ENCODE data around the gene GSTP1. TPM values are rescaled to one million over a fixed set of nuclear protein-coding genes. Genes with fewer than 3 reads are reported as not detected.

The GSTP1 gene
- total RNA-seq, 2 experiments from 2014 or later: 330 to 337 TPM

DNA sequence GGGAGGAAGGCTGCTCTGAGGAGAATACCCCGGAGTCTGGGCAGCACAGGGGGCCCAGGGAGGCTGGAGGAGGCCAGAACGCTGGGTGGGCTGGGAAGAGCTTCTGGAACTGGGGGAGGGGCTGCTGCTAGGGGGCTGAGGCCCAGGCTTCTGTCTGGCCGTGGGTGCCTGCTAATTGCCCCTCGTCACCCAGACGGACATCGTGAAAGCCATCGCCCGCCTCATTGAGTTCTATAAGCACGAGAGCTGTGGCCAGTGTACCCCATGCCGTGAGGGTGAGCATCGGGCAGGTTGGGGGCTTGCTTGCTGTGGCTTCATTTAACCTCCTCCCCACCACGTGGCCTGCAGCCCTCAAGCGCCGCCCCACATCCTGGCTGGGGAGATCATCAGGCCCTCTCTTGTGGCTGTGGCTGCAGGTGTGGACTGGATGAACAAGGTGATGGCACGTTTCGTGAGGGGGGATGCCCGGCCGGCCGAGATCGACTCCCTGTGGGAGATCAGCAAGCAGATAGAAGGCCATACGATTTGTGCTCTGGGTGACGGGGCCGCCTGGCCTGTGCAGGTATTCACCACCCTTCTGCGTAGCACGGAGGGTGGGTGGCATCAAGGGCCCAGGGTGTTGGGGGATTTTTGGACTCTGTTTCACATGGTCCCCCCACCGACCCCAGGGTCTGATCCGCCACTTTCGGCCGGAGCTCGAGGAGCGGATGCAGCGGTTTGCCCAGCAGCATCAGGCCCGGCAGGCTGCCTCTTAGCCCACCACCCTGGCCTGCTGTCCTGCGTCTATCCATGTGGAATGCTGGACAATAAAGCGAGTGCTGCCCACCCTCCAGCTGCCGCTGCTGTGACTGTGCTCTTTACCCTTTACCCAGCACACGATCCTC, 28.3 kb downstream of the GSTP1 start:
- no peak overlapping the region for H3K4me3 Mint-ChIP-seq
- ChIA-PET POLR2A (interaction anchor here (3.0 kb wide), 1 partner anchor 28 kb away, joined by 13 read pairs; the partner anchor contains the start of gene GSTP1), CTCF (interaction anchor here (1.3 to 6.1 kb wide), 2 partner anchors 17 to 30 kb away, joined by 3 to 90 read pairs; partner anchors contain the start of gene NUDT8)
- DNase-seq: no peak
- peaks cover 65% of the 10 kb centered on the region for H3K4me1 Mint-ChIP-seq (ENCODE audit: low read depth)
- H3K9me3 Mint-ChIP-seq (ENCODE audit: insufficient read depth): no peaks in the 10 kb centered on the region
- no peaks in the 10 kb centered on the region for H3K27me3 Mint-ChIP-seq (ENCODE audit: low read depth)
- ATAC-seq: no peak
- H3K27ac Mint-ChIP-seq: peak overlapping the region; percentile 98
- H3K36me3 Mint-ChIP-seq (ENCODE audit: low read depth): peaks cover 43% of the 10 kb centered on the region

DNA sequence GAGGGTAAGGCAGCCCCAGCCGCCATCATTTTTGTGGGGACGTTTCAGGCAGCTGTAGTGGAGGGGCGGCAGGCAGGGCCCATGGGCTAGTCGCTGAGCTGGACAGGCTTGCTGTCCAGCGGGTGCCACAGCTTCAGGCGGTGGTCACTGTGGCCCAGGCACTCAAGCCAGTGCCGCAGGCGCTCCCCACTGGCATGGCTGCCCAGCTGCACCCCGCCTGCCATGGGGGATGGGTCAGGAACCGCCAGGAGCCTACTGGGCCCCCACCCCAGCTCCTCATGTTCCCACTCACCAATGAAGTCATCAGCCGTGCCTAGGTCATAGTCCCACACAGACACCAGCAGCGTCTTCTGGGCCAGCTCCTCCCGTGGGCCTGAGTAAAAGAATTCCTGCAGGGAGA, 29.1 kb downstream of the GSTP1 start:
- Mint-ChIP-seq H3K27ac (peak overlapping the region; percentile 98), H3K9me3 (ENCODE audit: insufficient read depth) (no peaks in the 10 kb centered on the region), H3K4me1 (ENCODE audit: low read depth) (peaks cover 62% of the 10 kb centered on the region), H3K36me3 (ENCODE audit: low read depth) (peaks cover 43% of the 10 kb centered on the region), H3K4me3 (no peak overlapping the region), H3K27me3 (ENCODE audit: low read depth) (no peaks in the 10 kb centered on the region)
- ChIA-PET CTCF (interaction anchor here (1.3 to 6.1 kb wide), 2 partner anchors 16 to 30 kb away, joined by 3 to 90 read pairs; partner anchors contain the start of gene NUDT8), POLR2A (interaction anchor here (3.0 kb wide), 1 partner anchor 28 kb away, joined by 13 read pairs; the partner anchor contains the start of gene GSTP1)
- ATAC-seq: no peak
- no peak for DNase-seq

- POLR2A ChIA-PET: interaction anchor here (0.6 to 3.0 kb wide), 8 partner anchors 11 to 35 kb away, joined by 3 to 13 read pairs (median 7); partner anchors contain the start of genes GSTP1 and NUDT8
- ATAC-seq (no peak), DNase-seq (no peak)
- peak overlapping the region; percentile 78 for H3K4me3 Mint-ChIP-seq
- CTCF ChIA-PET: interaction anchor here (0.8 to 6.1 kb wide), 15 partner anchors 10 to 268 kb away, joined by 3 to 90 read pairs (median 4); partner anchors contain the start of genes GSTP1, NUDT8 and TBC1D10C
- H3K36me3 Mint-ChIP-seq (ENCODE audit: low read depth): peaks cover 39% of the 10 kb centered on the region
- no peaks in the 10 kb centered on the region for H3K27me3 Mint-ChIP-seq (ENCODE audit: low read depth)
- no peaks in the 10 kb centered on the region for H3K9me3 Mint-ChIP-seq (ENCODE audit: insufficient read depth)
- peak overlapping the region; percentile 98 for H3K27ac Mint-ChIP-seq
- H3K4me1 Mint-ChIP-seq (ENCODE audit: low read depth): peaks cover 55% of the 10 kb centered on the region
Measured at GRCh38 chr11:67613313-67613959, 29.8 kb downstream of the GSTP1 start.

- ChIA-PET POLR2A (interaction anchor here (0.6 to 3.0 kb wide), 15 partner anchors 9 to 218 kb away, joined by 3 to 13 read pairs (median 3); partner anchors contain the start of genes GSTP1, NUDT8, PTPRCAP and TBC1D10C), CTCF (interaction anchor here (0.7 to 6.1 kb wide), 21 partner anchors 10 to 268 kb away, joined by 3 to 90 read pairs (median 4); partner anchors contain the start of genes GSTP1, NUDT8, POLD4 and TBC1D10C)
- no peaks in the 10 kb centered on the region for H3K9me3 Mint-ChIP-seq (ENCODE audit: insufficient read depth)
- ATAC-seq (peak; percentile 90), DNase-seq (peak; percentile 90)
- peak overlapping the region; percentile 78 for H3K4me3 Mint-ChIP-seq
- H3K36me3 Mint-ChIP-seq (ENCODE audit: low read depth): peaks cover 32% of the 10 kb centered on the region
- no peaks in the 10 kb centered on the region for H3K27me3 Mint-ChIP-seq (ENCODE audit: low read depth)
- peaks cover 50% of the 10 kb centered on the region for H3K4me1 Mint-ChIP-seq (ENCODE audit: low read depth)
- peak overlapping the region; percentile 98 for H3K27ac Mint-ChIP-seq
Measured at GRCh38 chr11:67613960-67614715, 30.5 kb downstream of the GSTP1 start.

DNA sequence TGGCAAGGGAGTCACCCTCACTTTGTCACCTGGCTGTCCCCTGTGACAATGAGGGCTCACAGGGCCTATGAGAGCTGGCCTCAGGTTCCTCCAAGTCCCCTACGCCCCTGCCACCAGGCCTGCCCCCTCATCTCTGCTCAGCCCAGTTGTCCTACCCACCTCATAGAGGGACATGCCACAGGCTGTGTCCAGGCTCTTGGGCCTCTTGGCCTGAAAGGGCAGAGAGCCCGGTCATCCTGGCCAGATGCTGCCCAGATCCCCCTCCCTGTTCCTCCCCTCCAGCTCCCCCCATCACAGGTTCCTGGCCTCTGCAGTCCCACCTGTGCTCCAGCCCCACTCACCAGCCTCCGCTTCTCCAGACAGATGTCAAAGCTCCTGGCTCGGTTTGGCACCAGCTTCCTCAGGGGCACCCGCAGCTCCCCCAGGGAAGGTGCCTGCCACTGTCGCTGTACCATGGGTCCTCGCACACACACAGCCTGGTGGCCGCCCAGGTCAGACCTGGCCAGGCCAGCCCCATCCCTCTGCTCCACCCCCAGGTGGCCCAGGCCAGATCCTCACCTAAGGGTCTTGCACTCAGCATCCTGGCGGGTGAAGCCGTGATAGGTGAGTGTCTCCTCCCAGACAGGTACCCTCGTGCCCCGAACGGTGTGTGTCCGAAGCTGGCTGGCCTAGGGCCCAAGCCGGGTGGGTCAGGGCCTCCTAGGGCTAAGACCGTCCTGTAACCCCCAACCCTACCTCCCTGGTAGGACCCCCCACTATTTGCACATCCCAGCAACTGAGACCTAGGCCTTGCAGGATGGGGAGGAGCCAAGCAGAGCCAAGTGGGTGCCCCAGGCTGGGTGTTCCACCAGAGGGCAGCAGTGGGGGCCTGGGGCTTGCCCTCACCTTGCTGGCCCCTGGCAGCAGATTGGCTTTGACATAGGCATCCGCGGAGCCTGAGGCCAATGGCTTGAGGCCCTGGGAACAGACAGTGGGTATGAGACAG, 31.4 kb downstream of the GSTP1 start:
- Mint-ChIP-seq H3K27me3 (ENCODE audit: low read depth) (no peaks in the 10 kb centered on the region), H3K4me1 (ENCODE audit: low read depth) (peaks cover 52% of the 10 kb centered on the region), H3K36me3 (ENCODE audit: low read depth) (peaks cover 26% of the 10 kb centered on the region), H3K4me3 (peak overlapping the region; percentile 78), H3K9me3 (ENCODE audit: insufficient read depth) (no peaks in the 10 kb centered on the region), H3K27ac (peak overlapping the region; percentile 98)
- ATAC-seq (peak; percentile 45), DNase-seq (peak; percentile 79)
- POLR2A ChIA-PET: interaction anchor here (0.6 to 3.0 kb wide), 15 partner anchors 8 to 219 kb away, joined by 3 to 13 read pairs (median 3); partner anchors contain the start of genes GSTP1, NUDT8, PTPRCAP and TBC1D10C
- CTCF ChIA-PET: interaction anchor here (0.7 to 6.1 kb wide), 19 partner anchors 9 to 264 kb away, joined by 3 to 90 read pairs (median 4); partner anchors contain the start of genes GSTP1, NUDT8, POLD4 and TBC1D10C

DNA sequence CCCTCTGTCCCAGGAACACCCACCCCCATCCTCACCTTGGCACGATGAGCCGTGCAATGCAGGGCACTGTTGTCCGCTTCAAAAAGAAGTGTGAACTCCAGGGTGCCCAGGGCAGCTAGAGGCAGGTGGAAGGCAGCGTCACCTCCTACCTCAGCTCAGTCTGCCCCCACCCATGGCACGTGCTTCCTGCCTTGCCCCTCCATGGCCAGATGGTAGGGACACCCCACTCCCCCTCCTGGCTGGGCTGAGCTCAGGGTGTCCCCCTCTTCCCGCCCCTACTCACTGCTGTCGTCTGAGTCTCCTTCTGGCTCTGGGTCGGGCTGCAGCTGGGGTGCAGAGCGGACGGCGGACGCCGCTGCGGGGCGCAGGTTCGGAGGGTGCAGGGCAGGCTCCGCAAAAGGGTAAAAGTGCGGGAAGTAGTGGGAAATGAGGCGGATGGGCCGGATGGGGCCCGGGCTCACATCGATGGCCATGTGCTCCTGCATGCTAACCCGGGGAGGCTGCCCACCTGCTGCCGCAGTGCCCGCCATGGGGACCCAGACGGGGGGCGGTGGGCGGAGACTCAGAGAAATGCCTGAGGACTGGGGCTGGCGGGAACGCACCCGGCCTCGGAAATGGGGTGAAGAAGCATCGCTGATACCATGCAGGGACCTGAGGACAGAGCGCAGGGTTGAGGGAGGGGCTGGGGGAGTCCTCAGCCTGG, 32.3 kb downstream of the GSTP1 start:
- ATAC-seq (peak; percentile 1), DNase-seq (no peak)
- peak overlapping the region; percentile 78 for H3K4me3 Mint-ChIP-seq
- peaks cover 20% of the 10 kb centered on the region for H3K36me3 Mint-ChIP-seq (ENCODE audit: low read depth)
- no peaks in the 10 kb centered on the region for H3K27me3 Mint-ChIP-seq (ENCODE audit: low read depth)
- H3K27ac Mint-ChIP-seq: peak overlapping the region; percentile 98
- ChIA-PET CTCF (interaction anchor here (0.7 to 6.1 kb wide), 3 partner anchors 13 to 265 kb away, joined by 3 to 90 read pairs (median 4); partner anchors contain the start of gene NUDT8), POLR2A (interaction anchor here (1.1 to 1.3 kb wide), 2 partner anchors 13 to 31 kb away, joined by 4 to 5 read pairs; partner anchors contain the start of gene NUDT8)
- H3K9me3 Mint-ChIP-seq (ENCODE audit: insufficient read depth): no peaks in the 10 kb centered on the region
- peaks cover 53% of the 10 kb centered on the region for H3K4me1 Mint-ChIP-seq (ENCODE audit: low read depth)

DNA sequence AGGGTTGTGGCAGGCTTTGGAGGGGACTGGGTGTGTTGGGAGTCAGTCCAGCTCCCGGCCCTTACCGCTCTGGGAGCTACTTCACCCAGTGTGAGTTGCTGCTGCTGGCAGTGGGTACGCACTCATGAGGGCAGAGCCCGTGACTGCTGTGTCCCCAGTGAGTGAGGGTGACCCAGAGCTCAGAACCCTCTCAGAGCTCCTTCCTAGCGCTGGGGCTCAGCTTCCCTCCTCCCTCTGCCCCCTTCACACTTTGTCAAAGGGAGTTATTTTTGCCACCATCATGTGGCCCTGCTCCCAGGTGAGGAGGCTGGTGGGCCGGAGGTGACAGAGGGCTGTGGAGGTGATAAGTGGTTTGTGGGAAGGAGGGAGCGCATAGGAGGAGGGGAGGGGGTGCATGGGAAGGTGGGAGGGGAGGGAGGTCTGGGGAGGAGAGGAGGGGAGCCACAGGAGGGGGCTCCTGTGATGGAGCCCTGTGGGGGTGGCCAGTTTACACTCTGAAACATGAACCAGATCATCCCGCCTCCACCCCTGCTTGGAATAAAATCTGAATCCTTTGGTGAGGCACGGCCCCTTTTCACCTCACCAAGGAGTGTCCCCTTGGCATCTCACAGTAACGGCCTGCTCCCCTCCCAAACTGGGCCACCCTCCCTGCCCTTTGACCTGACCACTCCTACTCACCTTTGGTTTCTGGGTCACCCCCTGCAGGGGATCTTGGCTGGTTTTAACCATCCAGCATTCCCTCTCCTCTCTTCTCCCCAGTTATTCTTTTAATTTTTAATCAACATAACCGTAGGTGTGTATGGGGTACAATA, 33.0 kb downstream of the GSTP1 start:
- H3K4me3 Mint-ChIP-seq: peak overlapping the region; percentile 78
- CTCF ChIA-PET: interaction anchor here (0.8 to 6.1 kb wide), 2 partner anchors 12 to 43 kb away, joined by 5 to 90 read pairs; partner anchors contain the start of gene NUDT8
- H3K36me3 Mint-ChIP-seq (ENCODE audit: low read depth): peaks cover 13% of the 10 kb centered on the region
- H3K27ac Mint-ChIP-seq: peak overlapping the region; percentile 50
- no peaks in the 10 kb centered on the region for H3K9me3 Mint-ChIP-seq (ENCODE audit: insufficient read depth)
- H3K27me3 Mint-ChIP-seq (ENCODE audit: low read depth): no peaks in the 10 kb centered on the region
- DNase-seq (no peak), ATAC-seq (no peak)
- peaks cover 53% of the 10 kb centered on the region for H3K4me1 Mint-ChIP-seq (ENCODE audit: low read depth)
- POLR2A ChIA-PET: interaction anchor here (1.1 to 1.3 kb wide), 2 partner anchors 12 to 31 kb away, joined by 4 to 5 read pairs; partner anchors contain the start of gene NUDT8

GRCh38 chr11:67617243-67617953, 33.8 kb downstream of the GSTP1 start:
- DNase-seq: no peak
- CTCF ChIA-PET: interaction anchor here (0.8 to 6.1 kb wide), 2 partner anchors 11 to 42 kb away, joined by 5 to 90 read pairs; partner anchors contain the start of gene NUDT8
- H3K27ac Mint-ChIP-seq: peak overlapping the region; percentile 50
- H3K27me3 Mint-ChIP-seq (ENCODE audit: low read depth): no peaks in the 10 kb centered on the region
- H3K4me3 Mint-ChIP-seq: peak overlapping the region; percentile 16
- POLR2A ChIA-PET: interaction anchor here (0.7 kb wide), 1 partner anchor 12 kb away, joined by 3 read pairs; no protein-coding TSS in a partner anchor
- H3K9me3 Mint-ChIP-seq (ENCODE audit: insufficient read depth): no peaks in the 10 kb centered on the region
- H3K4me1 Mint-ChIP-seq (ENCODE audit: low read depth): peaks cover 46% of the 10 kb centered on the region
- no peak for ATAC-seq
- peaks cover 7% of the 10 kb centered on the region for H3K36me3 Mint-ChIP-seq (ENCODE audit: low read depth)

All from activated CD8-positive, alpha-beta T cell treated with anti-CD3 and anti-CD28 coated beads, Interleukin-2, amount 10 ng/mL, durations not matched to agents 7 days and 5 days (primary cell).